RWPE2 (cell line): ENCODE measurements around the gene ZNF528.

ENCODE experiments used
- ATAC-seq: fragments of 200-7000 bp; cut with Tn5 transposase; 3 replicates; pipeline ENCODE4 v1.9.1; 2021; ENCODE audit warnings: low read depth
- DNase-seq: peaks from one replicate; pipeline ENCODE4 v3.0.0-alpha.2; 2020; ENCODE audit warnings: low spot score
- H3K27ac ChIP-seq: fragments of 450-650 bp; 2 replicates; pipeline ENCODE4 v1.5.1; 2017; ENCODE audit warnings: mild to moderate bottlenecking; ENCODE audit not compliant: poor library complexity, severe bottlenecking
- H3K27me3 ChIP-seq: fragments of 250-450 bp; sonication (Bioruptor Pico); 2 replicates; pipeline ENCODE4 v1.5.1; 2021; ENCODE audit warnings: mild to moderate bottlenecking, moderate library complexity; ENCODE audit not compliant: insufficient read depth, poor library complexity, severe bottlenecking
- H3K36me3 ChIP-seq: fragments of 250-450 bp; sonication (Bioruptor Pico); 2 replicates; pipeline ENCODE4 v1.5.1; 2020; ENCODE audit warnings: low read depth, mild to moderate bottlenecking, moderate library complexity
- H3K4me1 ChIP-seq: fragments of 250-450 bp; sonication (Bioruptor Pico); 2 replicates; pipeline ENCODE4 v1.5.1; 2021; ENCODE audit warnings: mild to moderate bottlenecking, moderate library complexity; ENCODE audit not compliant: insufficient read depth, poor library complexity, severe bottlenecking
- H3K4me3 ChIP-seq: fragments of 250-450 bp; sonication (Bioruptor Pico); 2 replicates; pipeline ENCODE4 v1.5.1; 2021; ENCODE audit warnings: mild to moderate bottlenecking, moderate library complexity; ENCODE audit not compliant: severe bottlenecking
- H3K9me3 ChIP-seq: fragments of 250-450 bp; sonication (Bioruptor Pico); 2 replicates; pipeline ENCODE4 v1.5.1; 2021; ENCODE audit warnings: mild to moderate bottlenecking, moderate library complexity; ENCODE audit not compliant: severe bottlenecking
- TF ChIP-seq, protein P1 (sequence below): fragments of 450-650 bp; IDR thresholded peaks from one replicate; pipeline ENCODE4 v1.5.1; 2017; ENCODE audit warnings: mild to moderate bottlenecking, moderate library complexity; ENCODE audit not compliant: poor library complexity, severe bottlenecking

The ZNF528 gene

GRCh38 chr19:52464798-52465470, 67.3 kb downstream of the ZNF528 start:
- no peak for DNase-seq
- Histone ChIP-seq H3K4me1 (no peaks in the 10 kb centered on the region), H3K27me3 (no peaks in the 10 kb centered on the region), H3K36me3 (no peaks in the 10 kb centered on the region), H3K27ac (no peak overlapping the region), H3K9me3 (peaks cover 4% of the 10 kb centered on the region), H3K4me3 (no peak overlapping the region)
- TF ChIP-seq, protein P1, sequence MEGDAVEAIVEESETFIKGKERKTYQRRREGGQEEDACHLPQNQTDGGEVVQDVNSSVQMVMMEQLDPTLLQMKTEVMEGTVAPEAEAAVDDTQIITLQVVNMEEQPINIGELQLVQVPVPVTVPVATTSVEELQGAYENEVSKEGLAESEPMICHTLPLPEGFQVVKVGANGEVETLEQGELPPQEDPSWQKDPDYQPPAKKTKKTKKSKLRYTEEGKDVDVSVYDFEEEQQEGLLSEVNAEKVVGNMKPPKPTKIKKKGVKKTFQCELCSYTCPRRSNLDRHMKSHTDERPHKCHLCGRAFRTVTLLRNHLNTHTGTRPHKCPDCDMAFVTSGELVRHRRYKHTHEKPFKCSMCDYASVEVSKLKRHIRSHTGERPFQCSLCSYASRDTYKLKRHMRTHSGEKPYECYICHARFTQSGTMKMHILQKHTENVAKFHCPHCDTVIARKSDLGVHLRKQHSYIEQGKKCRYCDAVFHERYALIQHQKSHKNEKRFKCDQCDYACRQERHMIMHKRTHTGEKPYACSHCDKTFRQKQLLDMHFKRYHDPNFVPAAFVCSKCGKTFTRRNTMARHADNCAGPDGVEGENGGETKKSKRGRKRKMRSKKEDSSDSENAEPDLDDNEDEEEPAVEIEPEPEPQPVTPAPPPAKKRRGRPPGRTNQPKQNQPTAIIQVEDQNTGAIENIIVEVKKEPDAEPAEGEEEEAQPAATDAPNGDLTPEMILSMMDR = no peak
- no peak for ATAC-seq
